ENCODE measurements around the gene FDX2. TPM values are rescaled to one million over a fixed set of nuclear protein-coding genes. Genes with fewer than 3 reads are reported as not detected.

The FDX2 gene
- total RNA-seq, 3 donors from 2014 or later = 7.9 to 15.1 (median 9.7) TPM

DNA sequence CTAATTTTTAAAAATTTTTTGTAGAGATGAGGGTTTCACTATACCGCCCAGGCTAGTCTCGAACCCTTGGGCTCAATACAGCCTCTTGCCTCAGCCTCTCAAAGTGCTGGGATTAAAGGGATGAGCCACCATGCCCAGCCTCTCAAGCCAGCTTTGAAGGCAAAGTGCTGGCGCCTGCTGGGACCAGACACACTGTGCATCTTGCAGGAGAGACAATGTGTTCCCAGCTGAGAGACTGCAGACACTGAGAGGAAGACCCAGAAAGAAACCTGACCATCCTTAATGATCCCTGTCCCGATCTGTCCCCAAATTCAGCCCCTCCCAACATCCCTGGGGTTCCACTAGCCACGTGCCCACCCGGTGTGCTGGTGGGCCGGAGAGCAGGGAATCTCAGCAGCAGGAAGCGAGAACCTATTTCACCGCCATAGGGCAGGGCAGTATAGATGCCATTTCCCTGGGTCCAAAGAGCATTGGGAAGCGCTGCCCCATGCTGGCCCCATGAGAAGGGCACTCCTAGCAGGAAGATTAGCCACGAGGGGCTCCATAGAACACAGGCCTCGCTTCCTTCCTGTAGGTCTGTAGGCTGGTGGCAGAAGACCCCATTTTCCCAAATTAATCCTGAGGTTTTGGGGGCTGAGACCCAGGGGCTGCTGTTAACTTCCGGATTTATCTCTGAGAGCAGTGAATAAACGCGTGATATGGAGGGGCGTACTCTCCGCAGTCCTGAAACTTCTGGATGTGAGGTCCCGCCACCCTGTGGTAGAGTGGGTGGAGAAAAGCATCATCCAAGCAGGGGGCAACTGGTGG is 16.5 kb upstream of the FDX2 start:
- DNase-seq (peak in 2 of 3 donors; percentile 70 to 71), ATAC-seq (peak; percentile 54)
- TF ChIP-seq, protein P1, sequence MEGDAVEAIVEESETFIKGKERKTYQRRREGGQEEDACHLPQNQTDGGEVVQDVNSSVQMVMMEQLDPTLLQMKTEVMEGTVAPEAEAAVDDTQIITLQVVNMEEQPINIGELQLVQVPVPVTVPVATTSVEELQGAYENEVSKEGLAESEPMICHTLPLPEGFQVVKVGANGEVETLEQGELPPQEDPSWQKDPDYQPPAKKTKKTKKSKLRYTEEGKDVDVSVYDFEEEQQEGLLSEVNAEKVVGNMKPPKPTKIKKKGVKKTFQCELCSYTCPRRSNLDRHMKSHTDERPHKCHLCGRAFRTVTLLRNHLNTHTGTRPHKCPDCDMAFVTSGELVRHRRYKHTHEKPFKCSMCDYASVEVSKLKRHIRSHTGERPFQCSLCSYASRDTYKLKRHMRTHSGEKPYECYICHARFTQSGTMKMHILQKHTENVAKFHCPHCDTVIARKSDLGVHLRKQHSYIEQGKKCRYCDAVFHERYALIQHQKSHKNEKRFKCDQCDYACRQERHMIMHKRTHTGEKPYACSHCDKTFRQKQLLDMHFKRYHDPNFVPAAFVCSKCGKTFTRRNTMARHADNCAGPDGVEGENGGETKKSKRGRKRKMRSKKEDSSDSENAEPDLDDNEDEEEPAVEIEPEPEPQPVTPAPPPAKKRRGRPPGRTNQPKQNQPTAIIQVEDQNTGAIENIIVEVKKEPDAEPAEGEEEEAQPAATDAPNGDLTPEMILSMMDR (IDR thresholded peaks at IDR 0.05) = no peak
- Histone ChIP-seq H3K9me3 (no peaks in the 10 kb centered on the region), H3K4me3 (peak overlapping the region; percentile 75), H3K36me3 (ENCODE audit: low read depth) (peaks cover 11% of the 10 kb centered on the region), H3K4me1 (ENCODE audit: low read depth) (peaks cover 19% of the 10 kb centered on the region)
- intact Hi-C loops (cut with DNase I, micrococcal nuclease) = no loop called here

DNA sequence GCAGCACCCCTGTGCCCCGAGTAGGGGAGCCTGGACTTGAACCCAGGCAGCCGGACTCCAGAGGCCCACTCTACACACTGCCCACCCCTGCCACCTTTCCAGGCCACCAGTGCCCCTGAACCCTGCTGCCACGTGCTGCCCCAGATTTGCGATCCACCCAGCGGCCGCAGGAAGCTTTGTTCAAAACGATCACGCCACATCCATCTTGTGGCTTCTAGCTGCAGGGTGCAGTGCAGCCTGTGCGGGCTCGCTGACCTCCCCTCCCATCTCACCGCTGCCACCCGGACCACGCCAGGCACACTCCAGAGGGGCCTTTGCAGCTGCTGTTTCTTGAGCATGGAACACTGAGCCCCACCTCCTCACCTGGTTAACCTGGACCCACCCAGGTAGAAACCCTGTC is 13.7 kb upstream of the FDX2 start:
- Histone ChIP-seq H3K4me3 (no peak overlapping the region), H3K4me1 (ENCODE audit: low read depth) (peaks cover 14% of the 10 kb centered on the region), H3K36me3 (ENCODE audit: low read depth) (peaks cover 17% of the 10 kb centered on the region), H3K9me3 (no peaks in the 10 kb centered on the region)
- no peak for ATAC-seq
- TF ChIP-seq, protein P1 (IDR thresholded peaks at IDR 0.05) = no peak
- intact Hi-C loops (cut with DNase I, micrococcal nuclease) = no loop called here
- DNase-seq = no peak

DNA sequence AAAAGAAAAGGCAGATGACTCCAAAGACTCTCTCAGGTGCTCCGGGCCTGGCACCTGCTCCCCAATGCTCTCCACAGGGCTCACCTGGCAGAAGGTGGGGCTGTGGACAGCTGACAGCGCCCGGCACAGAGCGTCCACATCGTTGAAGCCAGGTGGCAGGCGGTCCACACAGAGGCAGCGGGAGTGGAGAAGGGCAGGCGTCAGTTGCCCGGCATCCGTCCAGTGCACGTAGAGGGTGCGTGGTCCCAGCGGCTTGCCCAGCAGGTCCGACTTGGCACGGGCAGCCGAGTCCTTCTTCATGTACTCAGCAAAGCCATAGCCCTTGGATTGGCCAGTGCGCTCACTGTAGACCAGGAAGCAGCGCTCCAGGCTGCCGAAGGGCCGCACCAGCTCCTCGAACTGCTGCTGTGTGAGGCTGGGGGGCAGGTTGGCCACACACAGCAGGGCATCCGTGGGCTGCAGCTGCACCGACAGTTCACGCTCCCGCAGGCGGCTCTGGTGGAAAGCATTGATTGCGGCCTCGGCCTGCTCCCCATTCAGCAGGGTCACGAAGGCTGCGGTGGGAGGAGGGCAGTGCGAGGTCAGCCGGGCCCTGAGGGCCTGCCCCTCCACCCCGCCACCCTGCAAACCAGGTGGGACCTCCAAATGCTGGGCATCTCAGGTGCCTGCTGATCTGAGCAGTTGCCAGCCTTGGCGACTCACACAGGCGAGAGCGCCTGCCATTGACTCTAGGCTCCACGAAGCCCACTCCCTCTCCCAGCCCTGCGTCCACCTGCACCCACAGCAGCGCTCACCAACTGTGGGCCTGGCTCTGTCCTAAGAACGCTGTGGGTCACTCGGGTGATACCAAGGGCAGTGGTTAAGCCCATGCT is 13.0 kb upstream of the FDX2 start:
- Histone ChIP-seq H3K4me3 (no peak overlapping the region), H3K9me3 (no peaks in the 10 kb centered on the region), H3K36me3 (ENCODE audit: low read depth) (peaks cover 17% of the 10 kb centered on the region), H3K4me1 (ENCODE audit: low read depth) (peaks cover 14% of the 10 kb centered on the region)
- TF ChIP-seq, protein P1 (IDR thresholded peaks at IDR 0.05) = no peak
- intact Hi-C loops (cut with DNase I, micrococcal nuclease) = no loop called here
- DNase-seq (no peak), ATAC-seq (no peak)

DNA sequence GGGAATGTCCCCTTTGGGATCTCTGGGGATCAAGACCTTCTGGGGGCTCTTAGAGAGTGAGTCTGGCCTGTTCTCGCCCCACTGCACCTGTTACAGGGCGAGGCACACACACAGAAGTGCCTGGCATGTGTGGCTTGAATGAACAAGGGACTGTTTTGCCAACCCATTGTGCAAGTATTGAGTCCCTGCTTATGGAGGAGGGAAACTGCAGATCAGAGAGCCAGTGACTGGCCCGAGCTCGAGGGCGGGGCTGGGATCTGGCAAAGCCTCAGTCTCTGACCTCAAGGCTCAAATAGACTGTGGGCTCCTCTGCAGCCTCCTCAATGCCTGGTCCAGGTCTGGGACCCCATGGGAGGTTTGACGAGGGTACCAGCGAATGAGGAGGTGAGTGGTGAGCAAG is 12.0 kb upstream of the FDX2 start:
- H3K9me3 ChIP-seq = no peaks in the 10 kb centered on the region
- ATAC-seq = no peak
- no peak overlapping the region for H3K4me3 ChIP-seq
- H3K4me1 ChIP-seq (ENCODE audit: low read depth) = peaks cover 20% of the 10 kb centered on the region
- no peak for DNase-seq
- TF ChIP-seq, protein P1 (IDR thresholded peaks at IDR 0.05) = no peak
- peaks cover 17% of the 10 kb centered on the region for H3K36me3 ChIP-seq (ENCODE audit: low read depth)
- intact Hi-C loops (cut with DNase I, micrococcal nuclease) = no loop called here

DNA sequence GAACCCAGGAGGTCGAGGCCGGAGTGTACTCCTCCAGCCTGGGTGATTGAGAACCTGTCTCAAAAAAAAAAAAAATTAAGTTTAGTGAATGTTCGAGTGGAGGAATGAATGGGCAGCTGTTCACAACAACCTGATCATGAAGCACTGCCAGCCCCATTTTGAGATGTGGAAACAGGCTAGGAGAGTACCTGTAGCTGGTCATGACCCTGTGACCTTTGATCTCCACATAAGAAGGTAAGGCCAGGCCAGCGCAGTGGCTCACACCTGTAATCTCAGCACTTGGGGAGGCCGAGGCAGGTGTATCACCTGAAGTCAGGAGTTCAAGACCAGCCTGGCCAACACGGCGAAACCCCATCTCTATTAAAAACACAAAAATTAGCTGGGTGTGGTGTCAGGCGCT is 9.9 kb upstream of the FDX2 start:
- DNase-seq (no peak), ATAC-seq (no peak)
- Histone ChIP-seq H3K4me1 (ENCODE audit: low read depth) (peaks cover 25% of the 10 kb centered on the region), H3K4me3 (no peak overlapping the region), H3K9me3 (no peaks in the 10 kb centered on the region), H3K36me3 (ENCODE audit: low read depth) (peaks cover 17% of the 10 kb centered on the region)
- intact Hi-C loops (cut with DNase I, micrococcal nuclease) = no loop called here
- TF ChIP-seq, protein P1 (IDR thresholded peaks at IDR 0.05) = no peak

All from mucosa of descending colon (tissue), 3 donors.